ENCODE data around the gene SDC3.

The SDC3 gene

DNA sequence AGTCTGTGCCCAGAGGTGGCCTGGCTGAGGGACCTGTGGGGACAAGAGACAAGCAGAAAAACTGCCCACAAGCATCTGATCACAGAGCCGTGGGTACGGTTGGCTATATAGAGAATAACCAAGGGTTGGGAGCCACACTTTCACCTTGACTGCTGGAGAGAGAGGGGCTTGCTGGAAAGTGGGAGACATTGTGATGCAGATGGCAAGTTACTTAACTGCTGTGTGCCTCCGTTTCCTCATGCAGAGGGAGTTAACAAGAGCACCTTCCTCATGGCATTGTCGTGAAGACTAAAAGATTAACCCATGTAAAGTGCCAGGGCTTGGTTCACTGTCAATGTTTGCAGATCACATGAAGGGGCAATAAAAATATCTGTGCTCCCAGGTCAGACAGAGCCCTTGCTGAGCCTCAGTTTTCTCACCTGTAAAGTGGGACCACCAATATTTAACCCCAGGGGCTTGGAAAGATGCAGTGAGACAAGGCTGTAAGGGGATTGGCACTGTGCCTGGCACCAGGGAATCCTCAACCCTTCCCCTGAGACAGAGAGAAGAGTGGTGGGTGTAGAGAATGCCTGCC lies 52.8 kb downstream of the SDC3 start:
- DNase-seq (ENCODE audit: low read depth) = no peak
- TF ChIP-seq, protein P1, sequence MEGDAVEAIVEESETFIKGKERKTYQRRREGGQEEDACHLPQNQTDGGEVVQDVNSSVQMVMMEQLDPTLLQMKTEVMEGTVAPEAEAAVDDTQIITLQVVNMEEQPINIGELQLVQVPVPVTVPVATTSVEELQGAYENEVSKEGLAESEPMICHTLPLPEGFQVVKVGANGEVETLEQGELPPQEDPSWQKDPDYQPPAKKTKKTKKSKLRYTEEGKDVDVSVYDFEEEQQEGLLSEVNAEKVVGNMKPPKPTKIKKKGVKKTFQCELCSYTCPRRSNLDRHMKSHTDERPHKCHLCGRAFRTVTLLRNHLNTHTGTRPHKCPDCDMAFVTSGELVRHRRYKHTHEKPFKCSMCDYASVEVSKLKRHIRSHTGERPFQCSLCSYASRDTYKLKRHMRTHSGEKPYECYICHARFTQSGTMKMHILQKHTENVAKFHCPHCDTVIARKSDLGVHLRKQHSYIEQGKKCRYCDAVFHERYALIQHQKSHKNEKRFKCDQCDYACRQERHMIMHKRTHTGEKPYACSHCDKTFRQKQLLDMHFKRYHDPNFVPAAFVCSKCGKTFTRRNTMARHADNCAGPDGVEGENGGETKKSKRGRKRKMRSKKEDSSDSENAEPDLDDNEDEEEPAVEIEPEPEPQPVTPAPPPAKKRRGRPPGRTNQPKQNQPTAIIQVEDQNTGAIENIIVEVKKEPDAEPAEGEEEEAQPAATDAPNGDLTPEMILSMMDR (IDR thresholded peaks at IDR 0.05; ENCODE audit: control insufficient read depth, insufficient read depth, low read depth, low read length, missing control alignments) = no peak
- H3K4me3 ChIP-seq (ENCODE audit: control insufficient read depth, low read depth, low read length) = no peak overlapping the region

DNA sequence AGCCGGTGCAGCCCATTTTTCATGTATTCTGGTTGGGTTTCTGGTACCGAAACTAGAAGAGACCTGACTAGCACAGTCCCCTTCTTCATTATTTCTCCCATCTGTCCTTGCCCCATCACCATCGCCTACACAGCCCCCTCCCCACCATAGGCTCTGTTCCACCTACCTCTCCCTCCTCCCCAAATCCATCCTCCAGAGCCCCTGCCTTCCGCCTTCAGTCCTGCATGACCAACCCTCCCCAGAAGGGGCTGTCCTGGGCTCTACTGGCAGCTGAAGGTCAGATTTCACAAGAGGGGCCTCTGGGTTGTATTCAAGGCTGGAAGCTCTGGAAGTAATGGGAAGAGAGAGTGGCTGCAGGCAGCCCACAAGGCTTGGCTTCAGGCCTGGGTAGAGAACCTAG lies 55.2 kb downstream of the SDC3 start:
- DNase-seq (ENCODE audit: low read depth) = no peak
- TF ChIP-seq, protein P1 (IDR thresholded peaks at IDR 0.05; ENCODE audit: control insufficient read depth, insufficient read depth, low read depth, low read length, missing control alignments) = no peak
- H3K4me3 ChIP-seq (ENCODE audit: control insufficient read depth, low read depth, low read length) = no peak overlapping the region

DNA sequence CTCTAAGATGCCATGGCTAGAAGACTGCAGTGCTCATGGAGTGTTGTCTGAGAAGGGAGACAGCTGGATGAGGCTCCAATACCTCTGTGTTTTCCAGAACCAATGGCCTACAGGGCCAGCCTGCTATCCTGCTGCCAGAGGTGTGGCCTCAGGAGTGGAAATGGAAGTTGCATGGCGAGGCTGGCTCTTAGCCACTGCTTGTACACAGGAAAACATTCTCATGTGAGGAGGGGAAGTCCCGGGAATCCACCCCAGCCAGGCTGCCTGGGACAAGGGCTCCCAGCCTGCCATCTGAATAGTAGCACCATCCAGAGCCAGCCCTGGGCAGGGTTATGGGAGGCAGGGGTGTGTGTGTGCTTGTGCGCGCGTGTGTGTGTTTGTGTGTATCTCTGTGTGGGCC lies 56.5 kb downstream of the SDC3 start:
- H3K4me3 ChIP-seq (ENCODE audit: control insufficient read depth, low read depth, low read length) = no peak overlapping the region
- TF ChIP-seq, protein P1 (IDR thresholded peaks at IDR 0.05; ENCODE audit: control insufficient read depth, insufficient read depth, low read depth, low read length, missing control alignments) = no peak
- DNase-seq (ENCODE audit: low read depth) = no peak

DNA sequence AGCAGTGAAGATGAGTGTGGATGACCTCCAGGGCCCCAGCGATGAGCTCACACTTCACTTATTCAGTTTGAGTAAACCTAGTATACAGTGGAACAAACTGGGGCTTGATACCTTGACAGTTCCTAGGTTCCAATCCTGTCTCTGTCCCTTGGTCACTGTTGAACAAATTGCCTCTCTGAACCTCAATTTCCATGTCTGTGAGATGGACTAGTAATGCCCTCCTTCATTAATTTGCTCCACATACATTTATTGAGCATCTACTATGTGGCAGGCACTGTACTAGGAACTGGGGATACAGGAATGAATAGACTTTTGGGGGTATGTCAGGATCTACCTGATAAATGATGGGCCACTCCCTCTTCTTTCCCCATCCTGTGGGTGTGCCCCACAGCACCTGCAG lies 57.3 kb downstream of the SDC3 start:
- TF ChIP-seq, protein P1 (IDR thresholded peaks at IDR 0.05; ENCODE audit: control insufficient read depth, insufficient read depth, low read depth, low read length, missing control alignments) = no peak
- no peak for DNase-seq (ENCODE audit: low read depth)
- no peak overlapping the region for H3K4me3 ChIP-seq (ENCODE audit: control insufficient read depth, low read depth, low read length)

DNA sequence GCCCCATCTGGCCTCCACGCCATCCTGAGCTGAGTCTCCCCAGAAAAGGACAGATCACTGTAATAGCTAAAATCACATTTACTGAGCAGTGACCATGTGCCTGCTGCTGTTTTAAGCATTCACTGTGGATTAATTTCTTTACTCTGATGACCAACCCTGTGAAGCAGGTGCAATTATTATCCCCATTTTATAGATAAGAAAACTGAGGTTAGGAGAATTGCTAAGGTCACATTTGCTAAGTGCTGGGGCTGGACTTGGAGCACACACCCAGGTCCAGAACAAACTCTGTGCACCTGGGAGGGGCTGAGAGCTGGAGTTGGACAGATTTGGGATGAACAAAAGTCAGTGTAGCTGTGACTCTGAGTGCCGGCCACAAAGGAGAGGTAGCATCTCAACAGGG lies 58.0 kb downstream of the SDC3 start:
- DNase-seq (ENCODE audit: low read depth) = no peak
- TF ChIP-seq, protein P1 (IDR thresholded peaks at IDR 0.05; ENCODE audit: control insufficient read depth, insufficient read depth, low read depth, low read length, missing control alignments) = no peak
- no peak overlapping the region for H3K4me3 ChIP-seq (ENCODE audit: control insufficient read depth, low read depth, low read length)

DNA sequence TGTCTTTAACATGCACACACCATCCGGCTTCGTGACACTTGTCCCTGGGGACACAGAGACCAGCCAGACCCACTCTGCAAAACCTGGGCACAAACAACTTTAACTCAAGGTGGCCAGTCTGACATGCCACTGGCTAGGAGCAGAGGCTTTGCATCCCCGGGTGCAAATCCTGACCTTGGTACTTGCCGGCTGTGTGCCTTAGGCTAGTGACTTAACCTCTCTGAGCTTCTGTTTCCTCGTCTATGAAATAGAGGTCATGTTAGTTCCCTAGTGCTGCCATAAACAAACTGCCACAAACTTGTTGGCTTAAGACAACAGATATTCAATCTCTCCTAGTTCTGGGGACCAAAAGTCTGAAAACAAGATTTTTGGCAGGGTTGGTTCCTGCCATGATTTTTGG lies 60.4 kb downstream of the SDC3 start:
- TF ChIP-seq, protein P1 (IDR thresholded peaks at IDR 0.05; ENCODE audit: control insufficient read depth, insufficient read depth, low read depth, low read length, missing control alignments) = no peak
- H3K4me3 ChIP-seq (ENCODE audit: control insufficient read depth, low read depth, low read length) = no peak overlapping the region
- DNase-seq (ENCODE audit: low read depth) = no peak

Measured in AG09309 (cell line).